Keratinocyte (primary cell): ENCODE data around the gene NBEA. TPM values are rescaled to one million over a fixed set of nuclear protein-coding genes. Genes with fewer than 3 reads are reported as not detected.

ENCODE experiments used
- DNase-seq: peaks from one replicate; pipeline ENCODE4 v3.0.0-alpha.2; 2011; ENCODE audit warnings: low read depth, missing footprints, low spot score
- FAIRE-seq: peaks from 2 replicates; lab custom pipeline; 2011; peaks lifted over from hg19 to GRCh38; lab: Jason Lieb, UNC
- H2AFZ ChIP-seq: 2 replicates; pipeline ENCODE4 v1.6.0; 2012; ENCODE audit warnings: low read length, control low read depth, inconsistent platforms; ENCODE audit not compliant: control insufficient read depth
- H3K27ac ChIP-seq: 2 replicates; pipeline ENCODE4 v1.5.1; 2011; ENCODE audit warnings: low read length; ENCODE audit not compliant: control insufficient read depth, insufficient read depth
- H3K27me3 ChIP-seq: 3 replicates; pipeline ENCODE4 v1.6.0; 2011; ENCODE audit warnings: low read length; ENCODE audit not compliant: control insufficient read depth, insufficient read depth; ENCODE audit errors: extremely low read depth
- H3K36me3 ChIP-seq, 2 experiments: 2 replicates in 1 of 2; 3 replicates in 1 of 2; pipeline ENCODE4 v1.5.1; 2011; ENCODE audit warnings: low read length in 2 of 2, mild to moderate bottlenecking in 1 of 2; ENCODE audit not compliant: control insufficient read depth in 2 of 2, insufficient read depth in 2 of 2; ENCODE audit errors: extremely low read depth in 1 of 2
- H3K4me1 ChIP-seq: 3 replicates; pipeline ENCODE4 v1.5.1; 2011; ENCODE audit warnings: low read length; ENCODE audit not compliant: control insufficient read depth, insufficient read depth; ENCODE audit errors: extremely low read depth
- H3K4me2 ChIP-seq: 3 replicates; pipeline ENCODE4 v1.6.0; 2011; ENCODE audit warnings: low read depth, low read length; ENCODE audit not compliant: control insufficient read depth, insufficient read depth; ENCODE audit errors: extremely low read depth
- H3K4me3 ChIP-seq, 3 experiments: fragments of 200-600 bp in 1 of 3; sonication (generic) in 1 of 3; 2 replicates in 2 of 3; 3 replicates in 1 of 3; pipeline ENCODE4 v1.5.1; 2011 to 2016; ENCODE audit warnings: low read length in 3 of 3, mild to moderate bottlenecking in 3 of 3, control low read depth in 2 of 3, inconsistent platforms in 1 of 3, low read depth in 1 of 3, mixed read lengths in 1 of 3, mixed run types in 1 of 3, moderate library complexity in 1 of 3; ENCODE audit not compliant: control insufficient read depth in 2 of 3, insufficient read depth in 2 of 3; ENCODE audit errors: extremely low read depth in 1 of 3
- H3K79me2 ChIP-seq: 2 replicates; pipeline ENCODE4 v1.6.0; 2012; ENCODE audit warnings: low read length; ENCODE audit not compliant: control insufficient read depth, insufficient read depth
- H3K9ac ChIP-seq: 3 replicates; pipeline ENCODE4 v1.6.0; 2011; ENCODE audit warnings: low read length; ENCODE audit not compliant: control insufficient read depth, insufficient read depth; ENCODE audit errors: extremely low read depth
- H3K9me1 ChIP-seq: 3 replicates; pipeline ENCODE4 v1.6.0; 2011; ENCODE audit warnings: low read length; ENCODE audit not compliant: control insufficient read depth, insufficient read depth; ENCODE audit errors: extremely low read depth
- H3K9me3 ChIP-seq: 2 replicates; pipeline ENCODE4 v1.5.1; 2012; ENCODE audit warnings: low read depth, low read length; ENCODE audit not compliant: control insufficient read depth
- H4K20me1 ChIP-seq: 3 replicates; pipeline ENCODE4 v1.6.0; 2011; ENCODE audit warnings: low read length; ENCODE audit not compliant: control insufficient read depth, insufficient read depth; ENCODE audit errors: extremely low read depth
- CTCF ChIP-seq, 3 experiments: IDR thresholded peaks in 1 of 3; conservative IDR thresholded peaks in 1 of 3; optimal IDR thresholded peaks in 1 of 3; 2 replicates in 2 of 3; 3 replicates in 1 of 3; pipeline versions ENCODE3 to v1.5.1; 2011; ENCODE audit warnings: low read length in 3 of 3, mild to moderate bottlenecking in 3 of 3, moderate library complexity in 2 of 3, control low read depth in 1 of 3, inconsistent platforms in 1 of 3; ENCODE audit not compliant: insufficient read depth in 2 of 3; ENCODE audit errors: extremely low read depth in 1 of 3
- EZH2 ChIP-seq: IDR thresholded peaks from one replicate; pipeline ENCODE4 v1.6.1; 2012; ENCODE audit warnings: inconsistent platforms, mild to moderate bottlenecking, low read length, moderate library complexity
- dilution Hi-C: fragments of 300-500 bp; cut with MboI; formaldehyde crosslinking; loops from one replicate; pipeline ENCODE4 v1.7.0; 2020; ENCODE audit warnings: low sequenced_read_pairs; ENCODE audit not compliant: extremely low pct_ligation_motif_present
- polyA plus RNA-seq, 5 experiments: library from polyadenylated mRNA; depleted of rRNA in 3 of 5; stranded (reverse) in 3 of 5; stranded (forward) in 1 of 5; unstranded in 1 of 5; fragments of >200 nt; gene quantifications; 1 replicate in 1 of 5; 2 replicates in 3 of 5; 3 replicates in 1 of 5; pipeline versions ENCODE4 v1.2.1 to v1.2.3, GENCODE V29; 2011 to 2012; ENCODE audit warnings: missing spikeins in 2 of 5, low read depth in 1 of 5, low replicate concordance in 1 of 5

The NBEA gene
- polyA plus RNA-seq, 1 donor (not counting 4 experiments of a cell fraction or from before 2014, with no cell fraction given) = 0.05 TPM

DNA sequence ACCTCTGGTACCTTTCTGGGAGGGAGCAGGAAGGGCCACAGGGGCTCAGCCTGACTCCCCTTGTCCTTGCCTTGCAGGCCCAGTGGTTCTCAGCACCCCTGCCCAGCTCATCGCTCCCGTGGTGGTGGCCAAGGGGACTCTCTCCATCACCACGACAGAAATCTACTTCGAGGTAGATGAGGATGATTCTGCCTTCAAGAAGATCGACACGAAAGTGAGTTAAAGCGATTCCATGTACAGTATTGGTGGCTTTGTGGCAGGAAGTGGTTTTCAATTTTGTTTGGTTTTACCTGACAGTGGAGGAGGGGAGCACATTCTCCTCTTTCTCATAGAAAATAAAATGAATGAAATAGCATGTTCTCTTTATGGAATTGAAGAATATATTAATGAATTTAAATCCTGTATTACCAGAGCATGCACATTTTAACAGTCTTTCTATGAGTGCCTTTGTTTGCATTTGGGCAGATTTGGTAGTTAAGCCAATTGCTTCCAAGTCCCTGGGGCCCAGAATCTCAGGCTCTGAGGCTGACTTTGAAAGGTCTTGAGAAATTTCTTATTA lies 530.3 kb downstream of the NBEA start:
- no peak for FAIRE-seq
- no peak for TF ChIP-seq CTCF (optimal IDR thresholded peaks at IDR 0.05 in 1 of 3, IDR thresholded peaks at IDR 0.05 in 1 of 3, conservative IDR thresholded peaks at IDR 0.05 in 1 of 3; ENCODE audit: extremely low read depth in 1 of 3, insufficient read depth in 2 of 3, low read length in 3 of 3)
- TF ChIP-seq EZH2 = no peak
- Histone ChIP-seq H3K4me1 (peaks cover 8% of the 10 kb centered on the region), H3K27me3 (peaks cover 57% of the 10 kb centered on the region), H3K9me3 (peaks cover 3% of the 10 kb centered on the region), H3K79me2 (no peaks in the 10 kb centered on the region), H3K36me3 (no peaks in the 10 kb centered on the region), H3K27ac (no peak overlapping the region), H3K4me2 (no peak overlapping the region), H3K4me3 (no peak overlapping the region), H4K20me1 (no peaks in the 10 kb centered on the region), H3K9me1 (no peaks in the 10 kb centered on the region), H2AFZ (no peak overlapping the region), H3K9ac (no peak overlapping the region)
- dilution Hi-C loops = no loop called here
- no peak for DNase-seq

GRCh38 chr13:35473206-35473775 lies 531.2 kb downstream of the NBEA start:
- no peak overlapping the region for H3K9ac ChIP-seq
- no peak for DNase-seq
- no peak for FAIRE-seq
- H3K79me2 ChIP-seq = no peaks in the 10 kb centered on the region
- H4K20me1 ChIP-seq = no peaks in the 10 kb centered on the region
- TF ChIP-seq EZH2 = no peak
- TF ChIP-seq CTCF (optimal IDR thresholded peaks at IDR 0.05 in 1 of 3, IDR thresholded peaks at IDR 0.05 in 1 of 3, conservative IDR thresholded peaks at IDR 0.05 in 1 of 3; ENCODE audit: extremely low read depth in 1 of 3, insufficient read depth in 2 of 3, low read length in 3 of 3) = no peak
- H3K27ac ChIP-seq = no peak overlapping the region
- H3K4me2 ChIP-seq = no peak overlapping the region
- H3K9me1 ChIP-seq = no peaks in the 10 kb centered on the region
- peaks cover 64% of the 10 kb centered on the region for H3K27me3 ChIP-seq
- H3K36me3 ChIP-seq = no peaks in the 10 kb centered on the region
- H3K4me3 ChIP-seq = no peak overlapping the region
- dilution Hi-C loops = no loop called here
- H2AFZ ChIP-seq = no peak overlapping the region
- H3K4me1 ChIP-seq = peaks cover 8% of the 10 kb centered on the region
- H3K9me3 ChIP-seq = peaks cover 3% of the 10 kb centered on the region
